Hindlimb muscle (tissue), 1 donor: ENCODE data around the gene EIPR1. TPM values are rescaled to one million over a fixed set of nuclear protein-coding genes. Genes with fewer than 3 reads are reported as not detected.
"Not testable (repeated sequence)": the region's sequence is repeated elsewhere in the genome, so short reads cannot be mapped to it uniquely, and the experiment has no call there.

Experiments used
- DNase-seq: peaks from one replicate; pipeline ENCODE4 v3.0.0-alpha.2; 2013
- polyA plus RNA-seq: library from polyadenylated mRNA; unstranded; fragments of 120-200 nt; gene quantifications from one replicate; pipeline ENCODE4 v1.2.1, GENCODE V29; 2013; ENCODE audit not compliant: insufficient read length

EIPR1 gene
- polyA plus RNA-seq, 1 donor, result 16.4 TPM

DNA sequence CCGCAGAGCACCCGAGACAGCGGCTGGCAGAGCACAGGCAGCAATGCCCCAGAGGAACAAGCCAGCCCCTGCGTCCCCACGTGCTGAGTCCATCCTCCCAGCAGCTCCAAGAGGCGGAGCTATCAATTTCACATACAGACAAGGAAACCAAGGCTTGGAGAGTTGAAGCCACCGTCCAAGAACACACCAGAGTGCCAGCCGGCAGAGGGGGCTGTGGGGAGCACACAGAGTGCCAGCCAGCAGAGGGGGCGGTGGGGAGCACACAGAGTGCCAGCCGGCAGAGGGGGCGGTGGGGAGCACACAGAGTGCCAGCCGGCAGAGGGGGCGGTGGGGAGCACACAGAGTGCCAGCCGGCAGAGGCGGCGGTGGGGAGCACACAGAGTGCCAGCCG is 91.0 kb downstream of the EIPR1 start:
- DNase-seq, result not testable (repeated sequence)

DNA sequence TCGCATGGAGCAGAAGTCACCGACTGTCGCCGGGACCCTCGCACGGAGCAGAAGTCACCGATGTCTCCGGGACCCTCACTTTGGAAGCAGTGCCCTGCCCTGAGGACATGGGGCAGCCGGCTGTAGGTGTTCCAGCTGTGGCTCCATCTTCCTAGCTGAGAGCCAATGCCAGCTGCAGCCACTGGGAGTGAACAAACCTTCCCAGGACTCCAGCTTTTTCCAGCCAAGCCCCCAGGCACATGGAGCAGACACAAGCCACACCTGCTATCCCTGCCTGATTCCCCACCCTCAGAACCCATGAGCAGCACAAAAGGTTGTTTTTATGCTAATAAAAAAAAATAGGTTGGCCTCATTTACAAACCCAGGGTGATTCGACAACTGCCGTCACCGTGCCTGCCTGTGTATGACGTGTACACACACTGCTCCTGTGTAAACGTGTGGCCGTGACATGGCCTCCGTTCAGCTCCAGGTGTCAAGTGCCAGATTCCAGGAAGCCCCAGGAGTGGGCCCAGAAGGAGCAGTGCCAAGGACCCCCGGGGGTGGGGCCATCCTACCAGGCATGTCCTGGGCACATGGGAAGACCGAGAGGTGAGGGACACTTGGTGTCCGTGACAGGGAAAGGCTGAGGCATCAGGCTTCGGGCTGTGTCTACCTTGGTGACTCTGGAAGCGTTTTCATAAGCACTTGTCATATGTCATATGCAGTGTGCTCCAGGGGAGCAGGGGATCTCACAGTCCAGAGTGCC is 91.5 kb downstream of the EIPR1 start:
- DNase-seq, result no peak

DNA sequence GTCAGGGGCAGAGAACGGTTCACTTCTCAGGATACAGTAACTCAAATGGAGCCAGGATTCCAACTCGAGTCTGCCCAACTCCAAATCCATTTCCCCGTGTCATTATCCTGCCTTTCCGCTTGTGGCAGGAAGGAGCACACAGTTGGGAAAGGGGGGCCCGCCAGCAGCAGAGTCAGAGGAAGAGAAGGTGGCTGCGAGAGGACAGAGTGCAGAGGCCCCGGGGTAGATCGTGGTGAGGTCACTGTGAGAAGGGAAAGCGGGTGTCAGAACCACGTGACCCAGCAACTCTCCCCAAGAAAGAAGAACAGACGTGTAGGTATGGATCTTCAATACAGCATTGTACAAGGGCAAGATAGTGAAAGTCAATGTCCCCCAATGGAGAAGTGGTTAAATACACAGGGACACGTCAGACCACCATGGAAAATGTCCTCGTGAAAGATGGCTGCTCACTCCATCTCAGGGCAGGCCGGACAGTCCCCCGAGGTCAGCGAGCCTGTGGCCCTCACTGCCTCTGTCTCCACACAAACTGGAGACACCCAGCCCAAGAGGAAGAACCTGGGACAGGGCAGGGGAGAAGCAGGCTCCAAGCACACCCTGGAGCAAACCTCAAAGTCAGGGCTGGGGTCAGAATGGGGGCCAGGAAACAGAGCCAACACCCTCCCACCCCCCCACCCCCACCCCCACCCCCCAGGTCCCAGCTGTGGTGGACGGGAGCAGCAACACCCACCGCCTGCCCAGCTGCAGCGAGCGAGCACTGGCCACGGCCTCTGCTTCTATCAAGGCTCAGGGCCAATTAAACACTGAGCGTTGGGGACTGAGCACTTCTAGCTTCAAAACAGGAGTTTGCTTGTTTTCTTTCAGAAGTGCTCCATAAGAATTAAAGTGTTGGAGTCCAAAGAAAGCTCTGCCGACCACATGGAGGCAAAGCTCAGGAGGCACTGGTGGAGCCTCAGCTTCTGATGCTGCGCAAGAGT is 92.7 kb downstream of the EIPR1 start:
- DNase-seq, result no peak

DNA sequence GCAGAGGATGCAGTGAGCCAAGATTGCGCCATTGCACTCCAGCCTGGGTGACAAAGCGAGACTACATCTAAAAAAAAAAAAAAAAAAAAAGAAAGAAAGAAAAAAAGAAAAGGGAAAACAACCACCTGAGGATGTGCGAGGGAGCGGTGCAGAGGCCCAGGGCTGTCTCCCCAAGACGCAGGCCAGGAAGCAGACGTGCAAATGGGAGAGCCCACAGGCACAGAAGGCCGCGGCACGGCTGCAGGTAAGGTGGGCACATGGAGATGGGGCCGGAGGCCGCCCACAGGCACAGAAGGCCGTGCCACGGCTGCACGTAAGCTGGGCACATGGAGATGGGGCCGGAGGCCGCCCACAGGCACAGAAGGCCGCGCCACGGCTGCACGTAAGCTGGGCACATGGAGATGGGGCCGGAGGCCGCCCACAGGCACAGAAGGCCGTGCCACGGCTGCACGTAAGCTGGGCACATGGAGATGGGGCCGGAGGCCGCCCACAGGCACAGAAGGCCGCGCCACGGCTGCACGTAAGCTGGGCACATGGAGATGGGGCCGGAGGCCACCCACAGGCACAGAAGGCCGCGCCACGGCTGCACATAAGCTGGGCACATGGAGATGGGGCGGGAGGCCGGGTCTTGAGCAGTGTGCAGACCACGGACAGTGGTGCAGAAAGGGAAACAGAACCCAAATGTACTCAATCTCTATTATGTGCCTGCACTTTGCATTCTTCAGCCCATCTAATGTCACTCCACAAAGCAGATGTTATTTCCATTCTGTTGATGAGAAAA is 93.6 kb downstream of the EIPR1 start:
- not testable (repeated sequence) for DNase-seq

DNA sequence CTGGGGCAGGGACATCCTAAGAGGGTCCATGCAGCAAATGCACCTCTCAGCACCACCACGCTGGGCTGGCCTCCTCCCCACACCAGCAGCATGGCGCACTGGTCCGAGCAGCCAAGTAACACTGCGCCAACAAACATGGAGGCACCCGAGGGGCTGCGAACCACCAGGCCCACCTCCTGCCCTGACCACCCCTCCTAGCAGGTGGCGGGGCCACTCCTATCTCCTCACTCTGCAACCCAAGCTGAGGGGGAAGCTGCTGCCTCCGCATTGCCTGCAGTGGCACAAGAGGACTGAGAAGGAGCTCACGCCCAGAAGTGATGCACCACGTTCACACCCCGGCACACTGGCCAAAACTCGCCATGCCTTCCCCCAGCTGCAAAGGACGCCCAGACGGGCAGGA is 94.4 kb downstream of the EIPR1 start:
- no peak for DNase-seq

DNA sequence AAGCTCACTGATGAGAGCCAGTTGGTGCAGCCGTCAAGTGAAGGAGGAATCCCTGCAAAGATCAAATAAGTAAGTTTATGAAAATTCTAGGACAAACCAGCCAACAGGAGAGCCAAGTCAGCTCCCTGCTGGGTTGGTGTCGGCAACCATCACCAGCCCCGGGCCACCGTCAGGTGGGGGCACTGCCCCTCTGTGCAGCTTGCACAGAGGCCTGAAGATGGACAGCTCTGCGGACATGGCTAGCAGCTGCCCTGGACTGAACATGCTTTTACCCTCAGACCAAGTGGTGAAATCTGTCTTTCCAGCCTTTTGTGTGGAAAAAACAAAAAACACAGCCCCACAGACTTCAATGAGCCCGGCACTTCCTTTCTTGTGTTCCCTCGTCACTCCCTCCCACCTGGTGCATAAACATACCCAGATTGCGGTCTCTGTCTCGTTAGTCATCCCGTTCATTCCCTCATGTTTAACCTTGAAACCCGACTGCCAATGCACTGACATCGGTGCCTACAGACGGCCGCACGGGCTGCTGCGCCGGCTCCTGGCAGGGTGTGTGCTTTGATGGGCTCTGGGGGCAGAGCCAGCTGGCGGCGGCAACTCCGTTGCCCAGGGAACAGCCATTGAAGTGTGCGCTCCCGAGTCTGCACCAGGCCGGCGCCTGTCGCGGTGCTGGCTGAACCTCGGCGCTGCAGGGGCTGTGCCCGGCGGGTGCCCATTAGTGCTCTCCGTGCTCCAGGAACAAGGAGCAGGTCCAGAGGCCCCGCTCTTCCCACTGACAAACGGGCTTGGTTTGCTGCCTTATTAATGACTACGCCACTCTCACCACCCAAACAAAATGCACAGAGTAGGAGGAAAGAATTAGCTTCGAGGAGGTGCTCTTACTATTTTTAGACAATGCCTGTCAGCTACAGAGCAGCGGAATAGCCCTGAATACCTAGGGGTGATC is 95.3 kb downstream of the EIPR1 start:
- DNase-seq, result peak; percentile 13

DNA sequence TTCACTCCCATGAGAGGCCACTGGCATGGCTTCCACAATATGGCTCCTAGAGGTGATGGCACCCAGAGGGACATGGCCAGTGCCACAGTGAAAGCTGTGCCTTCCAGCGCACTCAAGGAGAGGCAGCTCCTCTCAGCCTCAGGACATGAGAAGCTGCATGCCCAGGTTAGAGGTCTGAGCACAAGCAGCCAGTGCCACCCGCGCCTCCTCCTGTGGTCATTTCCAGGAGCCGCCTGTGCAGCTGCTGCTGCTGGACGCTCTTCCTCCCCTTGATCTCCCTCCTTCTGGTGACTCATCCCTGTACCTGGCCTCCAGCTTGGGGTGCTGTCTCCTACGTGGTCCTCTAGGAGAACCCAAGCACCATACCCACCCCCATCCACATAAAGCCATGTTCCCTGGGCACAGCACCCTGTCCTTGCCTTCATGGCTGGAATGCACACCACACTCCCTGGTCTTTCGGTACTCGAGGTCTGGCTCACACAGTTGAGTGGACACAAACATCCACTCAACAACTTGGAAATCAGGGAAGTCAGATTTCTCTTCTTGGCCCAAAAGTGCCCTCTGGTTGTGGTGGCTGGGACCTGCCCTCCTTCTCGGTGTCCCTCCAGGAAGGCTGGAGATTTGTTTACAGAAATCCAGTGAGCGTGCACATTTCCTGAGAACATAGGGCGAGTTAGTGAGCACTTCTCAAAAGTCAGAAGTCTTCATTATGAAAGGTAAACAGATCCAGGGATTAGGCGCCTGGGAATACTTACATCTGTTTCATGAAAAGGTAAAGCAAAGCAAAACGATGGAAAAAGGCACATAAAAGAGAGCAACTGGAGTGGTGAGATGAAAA is 96.7 kb downstream of the EIPR1 start:
- DNase-seq, result no peak

DNA sequence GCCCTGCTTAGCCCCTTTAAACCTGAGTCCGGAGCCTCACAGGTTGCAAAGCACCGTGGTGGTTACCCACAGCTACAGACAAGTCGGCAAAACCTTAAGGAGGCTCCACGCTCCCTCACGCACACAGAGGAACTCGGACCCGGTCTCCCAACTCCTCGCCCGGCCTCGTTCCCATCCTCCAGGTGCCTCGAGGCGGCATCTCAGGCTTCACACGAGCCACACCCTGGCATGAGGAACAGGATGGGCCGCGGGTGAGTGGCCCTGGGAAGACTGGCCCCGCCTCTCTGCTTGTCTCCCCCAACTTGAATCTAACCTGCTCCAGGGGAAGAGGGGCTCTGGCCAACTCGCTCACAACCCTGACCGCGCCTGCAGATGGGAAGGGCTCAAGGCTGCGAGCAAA is 97.4 kb downstream of the EIPR1 start:
- no peak for DNase-seq

DNA sequence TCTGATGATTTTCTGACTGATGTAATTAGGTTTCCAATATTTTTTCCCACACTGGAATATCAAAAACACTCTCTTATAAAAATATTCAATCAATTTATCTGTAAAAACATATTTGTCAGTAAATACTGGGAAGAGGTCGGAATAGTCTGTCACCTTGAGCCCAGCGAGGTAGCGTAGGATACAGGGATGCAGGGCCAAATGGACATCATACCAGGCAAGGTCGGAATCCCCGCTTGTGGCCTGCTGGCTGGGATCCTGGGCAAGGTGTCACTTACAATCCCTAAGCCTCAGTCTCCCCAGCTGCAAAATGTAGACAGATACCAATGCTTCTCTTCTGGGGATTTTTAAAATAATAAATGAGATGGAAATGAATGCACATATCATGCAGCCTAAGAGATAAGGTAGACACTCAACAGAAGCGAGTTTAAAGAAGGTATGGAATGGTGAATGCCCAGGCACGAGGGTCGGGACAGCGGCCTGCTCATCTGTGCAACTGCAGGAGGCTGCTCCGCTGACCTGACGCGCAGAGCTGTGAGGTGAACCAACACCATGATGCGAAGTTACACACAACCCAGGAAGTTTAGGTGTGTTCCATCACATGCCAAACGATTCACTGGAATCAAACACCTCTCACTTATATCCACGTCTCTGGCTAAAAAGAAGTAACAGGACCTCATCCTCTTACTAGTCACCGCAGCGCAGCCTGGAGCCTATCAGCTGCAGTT is 98.2 kb downstream of the EIPR1 start:
- no peak for DNase-seq

DNA sequence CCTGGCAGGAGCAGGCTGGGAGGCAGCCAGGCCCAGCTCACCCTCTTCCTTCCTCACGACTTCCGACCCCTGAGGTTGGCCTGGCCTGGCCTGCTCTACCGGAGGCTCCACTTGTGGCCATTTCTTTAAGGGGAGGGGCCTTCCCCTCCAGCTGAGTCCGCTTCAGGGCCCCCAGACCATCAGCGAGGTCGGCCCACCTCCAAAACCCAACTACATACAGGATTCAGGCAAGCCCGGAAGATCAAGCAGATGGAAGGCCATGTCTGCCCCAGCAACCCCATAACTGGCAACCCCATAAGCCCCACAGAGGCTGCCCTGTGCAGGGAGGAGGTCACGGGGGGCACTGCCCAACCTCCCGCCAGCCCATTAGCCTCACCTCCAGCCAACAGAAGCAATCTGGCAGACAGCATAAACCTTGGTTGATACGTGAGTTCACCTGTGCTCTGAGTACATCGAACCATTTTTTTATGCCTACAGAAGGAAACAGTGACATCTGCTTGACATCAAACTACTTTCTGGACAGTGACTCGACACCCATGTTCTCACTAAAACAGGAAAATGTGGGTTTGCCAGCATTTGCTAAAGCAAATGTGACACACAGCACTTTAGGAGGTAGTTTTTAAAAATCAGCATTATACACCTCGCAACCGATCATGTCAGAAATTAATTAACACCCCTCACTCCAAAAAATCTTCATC is 98.9 kb downstream of the EIPR1 start:
- no peak for DNase-seq

DNA sequence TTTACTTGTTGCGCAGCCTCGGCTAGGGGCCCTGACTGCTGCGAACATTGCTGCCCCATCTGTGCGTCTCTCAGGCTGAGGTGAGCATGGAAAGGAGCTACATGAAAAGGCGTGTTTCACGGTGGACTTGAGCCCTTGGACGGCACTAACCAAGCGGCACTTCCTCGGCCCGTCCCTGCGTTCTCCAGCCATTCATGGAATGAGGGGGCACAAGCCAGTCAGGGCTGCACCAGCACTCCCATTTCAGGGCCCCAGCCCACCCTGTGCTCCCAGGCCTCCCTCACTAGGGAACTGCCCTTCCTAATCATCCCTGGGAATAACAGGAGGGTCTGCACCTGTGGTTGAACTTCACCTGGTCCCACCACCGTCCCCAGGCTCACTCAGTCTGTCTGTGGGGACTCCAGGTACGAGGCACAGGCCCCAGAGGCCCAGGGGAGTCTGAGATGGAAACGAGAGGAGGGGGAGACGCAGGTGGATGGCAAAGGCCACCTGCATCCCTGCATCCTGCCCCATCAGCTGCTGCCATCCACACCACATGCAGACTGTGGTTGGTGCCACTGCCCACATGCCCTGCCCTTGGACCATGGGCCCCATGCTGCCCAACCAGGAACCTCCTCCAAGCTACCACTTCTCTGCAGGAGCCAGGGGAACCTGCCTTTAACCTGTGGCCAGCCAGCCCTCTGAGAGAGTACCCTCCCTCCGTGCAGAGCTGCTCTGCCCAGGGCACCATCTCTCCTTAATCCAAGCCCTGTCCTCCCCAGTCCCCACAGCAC is 99.7 kb downstream of the EIPR1 start:
- no peak for DNase-seq

DNA sequence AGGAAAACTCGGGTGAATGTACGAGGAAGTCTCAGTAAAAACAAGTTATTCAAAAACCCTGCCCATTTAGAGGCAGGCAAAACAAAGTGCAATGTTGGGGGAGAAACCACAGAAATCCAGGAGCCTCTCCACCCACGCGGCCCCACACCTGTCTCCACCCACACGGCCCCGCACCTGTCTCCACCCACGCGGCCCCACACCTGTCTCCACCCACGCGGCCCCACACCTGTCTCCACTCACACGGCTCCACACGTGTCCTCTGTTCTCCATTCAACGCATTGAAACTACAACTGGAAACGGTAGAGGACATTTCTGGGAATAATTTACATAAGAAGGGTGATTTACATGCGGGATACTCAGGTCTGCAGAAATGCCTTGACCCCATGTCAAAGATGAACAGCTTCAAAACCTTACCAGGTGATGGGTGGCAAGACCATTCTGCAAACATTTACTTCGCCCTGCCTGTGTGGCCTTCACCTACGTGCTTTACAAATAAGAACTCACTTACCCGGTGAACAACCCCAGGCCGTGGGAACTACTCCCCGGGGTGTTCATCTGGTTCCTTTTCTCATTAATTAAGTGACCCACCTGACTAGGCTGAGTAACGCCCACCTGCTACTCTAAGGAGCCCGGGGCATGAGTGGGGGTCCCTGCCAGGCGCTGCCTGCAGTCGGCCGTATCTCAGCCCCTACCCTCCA is 100.4 kb downstream of the EIPR1 start:
- DNase-seq, result no peak

DNA sequence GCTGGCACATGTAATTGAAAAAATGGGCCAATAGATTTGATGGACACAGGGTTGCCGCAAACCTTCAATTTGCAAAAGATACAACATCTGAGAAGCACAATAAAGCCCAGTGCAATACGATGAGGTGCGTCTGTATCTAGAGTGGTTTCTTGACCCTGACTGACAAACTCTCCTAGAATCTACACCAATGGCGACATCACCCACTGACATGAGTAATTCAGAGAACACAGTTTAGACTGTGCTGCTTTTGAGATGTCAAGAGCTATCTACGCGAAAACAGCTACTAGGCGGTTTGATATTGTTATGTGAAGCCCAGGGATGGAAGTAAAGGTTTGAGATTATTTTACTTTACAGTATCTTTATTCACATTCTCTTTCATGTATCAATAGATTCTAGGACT is 104.9 kb downstream of the EIPR1 start:
- DNase-seq, result no peak

DNA sequence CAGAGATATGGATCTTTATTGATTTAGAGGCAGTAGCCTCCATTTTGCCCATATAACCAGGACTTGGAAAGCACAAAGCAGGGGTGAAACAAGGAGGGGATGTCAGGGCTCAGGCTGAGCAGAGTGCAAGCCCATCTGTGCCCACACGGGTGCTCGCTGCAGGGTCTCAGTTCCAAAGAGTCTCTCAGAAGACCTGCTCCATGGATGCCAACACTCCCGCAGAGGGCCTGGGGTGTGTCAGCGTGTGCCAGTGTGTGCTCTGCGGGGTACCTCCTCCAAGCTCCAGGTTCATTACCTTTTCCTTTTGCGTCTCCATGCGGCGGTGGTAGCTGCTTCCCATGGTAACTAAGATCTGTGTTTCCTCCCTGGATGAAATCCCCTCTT is 107.5 kb downstream of the EIPR1 start:
- DNase-seq, result no peak

DNA sequence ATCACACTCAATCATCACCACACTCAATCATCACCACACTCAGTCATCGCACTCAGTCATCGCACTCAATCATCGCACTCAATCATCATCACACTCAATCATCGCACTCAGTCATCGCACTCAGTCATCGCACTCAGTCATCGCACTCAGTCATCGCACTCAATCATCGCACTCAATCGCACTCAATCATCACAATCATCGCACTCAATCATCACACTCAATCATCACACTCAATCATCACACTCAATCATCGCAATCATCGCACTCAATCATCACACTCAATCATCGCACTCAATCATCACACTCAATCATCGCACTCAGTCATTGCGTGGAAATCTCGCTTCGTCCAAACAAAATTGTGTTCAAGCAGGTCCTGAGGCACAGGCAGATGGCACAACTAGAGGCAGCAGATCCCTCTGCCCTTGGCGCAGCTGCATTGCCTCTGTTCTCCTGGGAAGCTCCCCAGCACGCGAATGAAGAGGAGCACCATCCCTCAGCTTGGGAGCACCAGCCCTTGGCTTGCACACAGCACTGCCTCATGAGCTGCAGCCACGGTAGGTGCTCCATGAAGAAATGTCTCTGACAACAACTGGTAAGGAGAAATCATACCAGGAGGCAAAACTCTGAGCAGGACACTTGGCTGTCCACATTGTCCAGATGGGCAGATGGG is 108.1 kb downstream of the EIPR1 start:
- no peak for DNase-seq

DNA sequence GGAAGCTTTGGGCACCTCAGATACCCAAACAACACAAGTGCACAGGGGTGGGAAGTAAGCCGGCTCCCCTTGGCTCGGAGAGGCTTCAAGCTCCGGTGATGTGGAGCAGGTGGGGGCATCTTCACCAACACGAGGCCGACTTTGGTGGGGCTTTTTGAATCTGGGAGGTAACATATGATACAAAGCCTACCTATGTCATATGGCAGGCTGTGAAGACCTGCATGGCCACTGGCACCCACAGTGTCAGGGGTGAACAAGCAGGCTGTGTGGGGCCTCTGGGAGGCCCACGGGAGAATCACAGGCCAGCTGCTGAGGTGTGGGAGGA is 109.0 kb downstream of the EIPR1 start:
- no peak for DNase-seq

DNA sequence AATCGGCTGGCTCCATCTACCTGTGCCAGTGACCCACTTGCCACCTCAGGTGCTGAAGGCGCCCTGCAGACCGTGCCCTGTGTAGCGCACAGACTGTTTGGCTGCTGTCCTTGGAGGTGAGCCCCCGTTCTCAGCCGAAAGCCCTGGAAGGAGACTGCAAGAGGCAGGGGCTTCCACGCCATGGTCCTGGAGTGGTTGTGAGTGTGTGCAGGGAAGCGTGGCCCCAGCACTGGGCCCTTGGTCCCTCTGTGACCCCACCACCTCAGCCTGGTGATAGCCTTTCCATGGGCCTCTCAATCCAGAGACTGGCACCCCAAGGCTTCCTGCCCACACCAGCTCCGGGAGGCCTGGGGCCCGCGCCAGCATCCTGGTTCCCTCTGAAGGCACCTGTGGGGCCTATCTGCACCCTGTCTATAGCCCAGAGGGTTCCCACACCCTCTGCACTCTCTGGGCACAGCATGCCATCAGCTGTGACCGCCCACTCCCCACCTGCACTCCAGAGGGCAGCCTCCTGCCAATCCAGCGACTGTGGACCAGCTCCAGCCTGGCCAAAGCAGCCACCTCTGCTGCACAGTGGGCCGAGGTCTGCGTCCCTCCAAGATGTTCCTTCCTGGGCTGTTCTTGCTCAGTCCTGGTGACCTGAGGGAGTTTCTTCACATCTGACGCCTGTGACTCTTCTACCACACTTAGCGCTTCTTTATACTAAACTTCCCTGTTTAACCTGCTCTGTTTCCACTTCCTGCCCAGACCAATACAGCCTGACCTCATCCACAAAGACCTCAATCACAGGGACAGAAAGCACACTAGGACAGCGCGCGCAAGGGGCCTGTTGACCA is 109.5 kb downstream of the EIPR1 start:
- DNase-seq, result no peak
